Measurements from ENCODE around the gene GGNBP2. TPM values are rescaled to one million over a fixed set of nuclear protein-coding genes. Genes with fewer than 3 reads are reported as not detected.

The GGNBP2 gene
- total and polyA plus RNA-seq, 2 of the 8 experiments (the other 6 are each of a cell fraction or from before 2014, with no cell fraction given) = 29.2 to 35.8 TPM

DNA sequence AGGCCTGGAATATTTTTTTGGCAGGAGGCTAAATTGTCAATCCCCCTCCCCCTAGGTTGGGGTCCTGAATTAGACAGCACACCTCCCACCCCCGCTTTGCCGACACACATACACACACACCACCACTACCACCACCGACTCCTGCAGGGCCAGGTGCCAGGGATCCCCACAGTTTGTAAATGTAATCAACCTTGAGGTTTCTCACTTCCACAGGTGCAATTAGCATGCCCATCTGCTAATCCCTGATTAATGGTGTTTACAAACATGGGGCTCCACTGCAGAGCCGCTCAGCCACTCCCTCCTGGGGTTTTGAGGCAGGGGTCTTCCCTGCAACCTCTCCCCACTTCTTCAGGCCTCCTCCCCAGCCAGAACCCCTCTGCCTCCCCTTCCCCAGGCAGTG, 68.4 kb downstream of the GGNBP2 start (continued):
- TF ChIP-seq NANOG (IDR thresholded peaks at IDR 0.05; ENCODE audit: insufficient read depth, low read depth, low read length, poor library complexity, severe bottlenecking) (no peak), CBX8 (IDR thresholded peaks at IDR 0.05; ENCODE audit: borderline replicate concordance, low read depth, low read length) (no peak), SP1 (IDR thresholded peaks at IDR 0.05; ENCODE audit: low read depth, low read length) (no peak), BRCA1 (IDR thresholded peaks at IDR 0.05; ENCODE audit: low read depth, low read length) (no peak)
